Suppressor macrophage treated with lipopolysaccharide for 4 hours (primary cell): ENCODE data around the gene SYNJ2.

Source experiments
- DNase-seq: peaks from one replicate; pipeline ENCODE4 v3.0.0-alpha.2; 2020

The SYNJ2 gene

DNA sequence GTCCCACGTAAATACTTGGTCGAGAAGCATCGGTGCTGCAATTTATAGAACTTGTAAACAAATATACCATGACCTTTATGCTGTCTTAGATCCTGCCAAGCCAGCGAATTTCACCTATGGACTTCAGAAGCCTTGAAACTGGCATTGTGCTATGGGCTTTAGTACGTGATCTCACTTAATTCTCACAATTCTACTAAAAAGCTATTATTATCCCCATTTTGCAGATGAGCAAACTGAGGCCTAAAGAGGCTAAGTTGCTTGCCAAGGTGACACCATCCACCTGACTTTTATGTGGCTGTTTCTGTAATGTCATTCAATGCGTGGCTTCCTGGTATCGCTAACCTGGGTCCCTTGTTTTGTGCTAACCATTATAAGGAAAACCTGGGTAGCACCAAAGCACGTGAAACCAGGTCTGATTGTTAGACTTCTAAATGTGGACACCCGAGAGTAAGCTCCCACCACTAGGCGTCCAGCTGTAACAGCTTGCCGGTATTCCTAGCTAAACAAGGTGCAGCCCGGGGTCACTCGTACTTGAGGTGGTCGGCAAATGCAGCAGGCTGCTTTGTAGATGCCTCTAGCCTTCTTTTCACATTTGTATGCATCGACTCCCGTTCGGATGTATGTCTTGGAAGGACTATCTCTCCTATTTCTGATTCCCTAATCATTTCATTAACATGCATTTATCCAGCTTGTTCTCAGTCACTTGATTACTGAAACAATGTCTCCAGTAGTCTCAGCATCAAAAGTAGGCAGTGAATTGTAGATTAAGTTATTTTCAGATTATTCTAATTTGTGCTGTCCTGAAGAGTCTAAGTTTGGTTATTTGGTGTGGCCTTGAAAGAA lies 1.1 kb downstream of the SYNJ2 start:
- DNase-seq = no peak

DNA sequence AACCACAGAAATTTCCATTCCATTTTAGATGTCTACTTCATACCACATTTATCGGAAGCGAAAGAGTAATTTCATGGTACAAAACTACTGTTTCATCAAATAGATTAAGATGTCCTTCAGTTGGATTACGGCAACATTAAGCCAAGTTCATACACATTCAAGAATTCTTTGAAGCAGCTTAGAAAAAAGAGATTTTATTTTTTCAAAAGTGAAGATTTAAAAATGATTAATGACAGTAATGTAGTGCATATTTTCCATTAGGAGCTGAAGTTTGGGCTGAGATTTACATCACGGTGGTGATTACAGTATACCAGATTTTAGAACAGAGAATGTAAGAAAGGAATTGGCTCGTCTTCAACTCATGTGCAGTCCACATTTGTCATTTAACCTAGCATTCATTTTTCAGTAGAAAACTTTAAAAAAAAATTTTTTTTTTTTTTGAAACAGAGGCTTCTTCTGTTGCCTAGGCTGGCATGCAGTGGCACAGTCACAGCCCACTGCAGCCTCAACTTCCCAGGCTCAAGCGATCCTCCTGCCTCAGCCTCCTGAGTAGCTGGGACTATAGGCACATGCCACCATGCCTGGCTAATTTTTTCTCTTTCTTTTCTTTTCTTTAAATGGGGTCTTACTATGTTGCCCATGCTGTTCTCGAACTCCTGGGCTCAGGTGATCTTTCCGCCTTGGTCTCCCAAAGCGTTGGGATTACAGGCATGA lies 1.9 kb downstream of the SYNJ2 start:
- no peak for DNase-seq

DNA sequence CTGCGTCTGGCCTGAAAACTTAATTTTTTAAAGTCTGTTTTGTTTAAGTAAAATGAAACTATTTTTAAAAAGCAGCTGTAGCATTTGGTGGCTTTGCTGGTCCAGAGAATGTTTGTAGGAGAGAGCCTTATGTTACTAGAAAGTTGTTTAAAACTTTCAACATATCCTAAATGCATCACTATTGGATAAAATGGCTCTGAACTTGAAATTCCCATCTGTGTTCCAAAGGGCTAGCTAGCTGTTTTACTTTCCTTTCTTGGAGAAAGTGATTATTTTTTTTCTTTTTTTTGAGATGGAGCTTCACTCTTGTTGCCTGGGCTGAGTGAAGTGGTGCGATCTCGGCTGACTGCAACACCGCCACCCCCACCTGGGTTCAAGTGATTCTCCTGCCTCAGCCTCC lies 2.5 kb downstream of the SYNJ2 start:
- no peak for DNase-seq

DNA sequence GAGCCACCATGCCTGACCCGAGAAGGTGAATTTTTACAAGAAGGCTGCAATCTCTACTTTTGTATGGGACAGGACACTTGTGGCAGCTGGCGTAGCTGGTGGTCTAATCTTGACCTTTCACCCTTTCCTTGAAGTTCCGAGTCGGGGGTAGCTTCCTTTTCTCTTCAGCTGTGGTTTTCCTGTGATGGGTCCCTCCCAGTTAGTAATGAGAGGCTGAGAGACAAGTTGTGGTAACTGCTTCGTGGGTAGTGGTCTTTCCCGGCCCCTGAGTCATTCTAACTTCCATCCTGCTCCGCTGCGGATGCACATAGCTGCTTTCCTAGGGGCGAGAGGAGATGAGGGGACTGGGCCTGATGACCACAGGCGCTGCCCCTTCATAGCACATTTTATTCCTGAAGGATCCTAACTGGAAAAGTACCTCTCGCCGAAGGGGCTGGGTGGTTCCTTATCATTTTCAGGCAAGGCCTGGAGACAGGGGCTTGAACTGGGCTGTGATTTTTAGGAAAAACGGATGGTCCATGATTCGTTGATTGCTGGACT lies 3.1 kb downstream of the SYNJ2 start:
- no peak for DNase-seq

DNA sequence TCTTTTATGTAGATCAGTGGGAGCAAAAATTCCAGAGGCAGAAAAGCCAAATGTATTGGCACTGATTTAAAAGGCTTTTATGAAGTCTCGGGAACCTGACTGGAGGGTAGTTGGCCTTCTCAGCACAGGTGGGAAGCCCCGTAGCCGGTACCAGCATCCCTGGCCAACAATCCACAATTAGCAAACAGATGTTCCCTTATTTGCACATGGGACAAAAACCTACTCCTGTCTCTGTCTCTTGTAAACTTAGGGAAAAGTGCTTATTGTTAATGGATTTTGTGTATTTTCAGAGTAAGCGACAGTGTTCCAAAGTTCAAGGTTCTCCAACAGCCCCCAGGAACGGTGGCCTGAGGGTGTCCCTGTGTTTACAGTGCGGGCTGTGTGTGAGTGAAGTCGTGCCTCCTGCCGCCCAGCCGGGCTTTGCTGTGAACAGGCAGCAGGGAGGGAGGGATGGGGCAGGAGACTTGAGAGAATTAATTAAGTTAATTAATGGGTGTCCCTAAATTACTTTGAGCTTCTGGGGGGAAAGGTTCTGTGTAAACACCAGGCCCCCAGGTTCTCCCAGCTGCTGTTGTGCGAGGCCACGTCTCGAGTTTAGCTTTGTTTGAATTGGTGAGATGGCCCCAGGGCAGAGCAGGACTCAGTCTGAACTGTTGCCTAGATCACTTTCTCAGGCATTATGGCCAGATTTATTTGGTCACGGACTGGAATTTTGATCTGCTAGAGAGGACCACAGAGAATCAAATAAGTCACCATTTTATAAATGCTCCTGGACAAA lies 3.9 kb downstream of the SYNJ2 start:
- no peak for DNase-seq

DNA sequence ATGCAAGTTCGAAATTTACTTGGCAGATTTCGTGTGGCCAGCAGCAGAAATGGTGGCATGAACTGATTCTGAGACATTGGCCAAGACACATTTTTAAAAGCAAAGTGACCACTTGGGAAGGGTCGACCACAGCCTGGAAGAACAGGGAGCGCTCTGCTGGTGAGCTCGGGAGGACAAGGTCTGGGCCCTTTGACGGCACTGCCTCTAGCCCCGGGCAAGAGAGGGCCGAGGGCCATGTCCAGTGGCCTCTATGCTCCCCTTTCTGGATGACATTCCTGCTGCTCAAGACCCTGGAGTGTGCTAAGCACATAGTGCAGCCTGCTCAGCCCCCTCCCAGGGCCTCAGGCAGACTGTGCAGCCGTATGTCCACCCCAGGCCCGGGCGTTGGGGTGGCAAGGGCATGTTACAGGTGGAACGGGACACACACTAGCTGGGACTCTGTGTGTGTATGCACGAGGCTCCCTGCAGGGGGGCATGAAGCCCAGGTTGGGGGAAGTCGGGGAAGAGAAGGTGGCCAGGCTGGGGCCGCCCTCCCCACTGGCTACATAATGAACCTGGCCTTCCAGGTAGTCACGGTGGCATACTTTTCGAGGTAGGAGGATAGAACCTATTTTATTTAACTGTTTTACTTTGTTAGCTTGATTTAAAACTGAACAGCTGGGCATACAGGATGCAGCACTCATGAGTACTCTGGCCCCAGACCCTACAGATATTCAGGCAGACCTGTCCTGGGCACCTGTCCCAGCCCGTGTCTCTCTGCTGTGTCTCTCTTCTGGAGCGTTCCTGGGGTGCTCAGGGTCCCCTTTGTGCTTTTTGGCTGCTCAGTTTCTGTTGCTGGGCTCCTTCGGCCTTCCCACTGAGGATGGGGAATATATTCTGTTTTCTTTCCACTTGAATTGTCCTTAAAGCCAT lies 6.4 kb downstream of the SYNJ2 start:
- DNase-seq = no peak

DNA sequence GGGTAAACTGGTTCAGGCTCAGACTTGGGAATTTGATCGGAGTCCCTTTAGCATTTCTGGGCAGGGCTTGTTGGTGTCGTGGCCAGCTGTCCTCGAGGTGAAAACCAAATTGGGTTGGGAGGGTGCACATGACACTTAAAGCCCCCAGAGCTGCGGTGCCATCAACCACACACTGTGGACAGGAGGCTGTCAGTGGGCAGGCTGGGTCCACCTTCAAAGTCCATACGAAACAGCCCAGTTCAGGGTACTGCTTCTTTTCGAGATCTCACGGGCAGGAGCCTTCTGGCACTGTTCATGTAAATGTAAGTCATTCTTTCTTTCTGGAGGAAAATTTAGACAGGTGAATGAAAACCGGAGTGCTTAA lies 7.0 kb downstream of the SYNJ2 start:
- DNase-seq = no peak

DNA sequence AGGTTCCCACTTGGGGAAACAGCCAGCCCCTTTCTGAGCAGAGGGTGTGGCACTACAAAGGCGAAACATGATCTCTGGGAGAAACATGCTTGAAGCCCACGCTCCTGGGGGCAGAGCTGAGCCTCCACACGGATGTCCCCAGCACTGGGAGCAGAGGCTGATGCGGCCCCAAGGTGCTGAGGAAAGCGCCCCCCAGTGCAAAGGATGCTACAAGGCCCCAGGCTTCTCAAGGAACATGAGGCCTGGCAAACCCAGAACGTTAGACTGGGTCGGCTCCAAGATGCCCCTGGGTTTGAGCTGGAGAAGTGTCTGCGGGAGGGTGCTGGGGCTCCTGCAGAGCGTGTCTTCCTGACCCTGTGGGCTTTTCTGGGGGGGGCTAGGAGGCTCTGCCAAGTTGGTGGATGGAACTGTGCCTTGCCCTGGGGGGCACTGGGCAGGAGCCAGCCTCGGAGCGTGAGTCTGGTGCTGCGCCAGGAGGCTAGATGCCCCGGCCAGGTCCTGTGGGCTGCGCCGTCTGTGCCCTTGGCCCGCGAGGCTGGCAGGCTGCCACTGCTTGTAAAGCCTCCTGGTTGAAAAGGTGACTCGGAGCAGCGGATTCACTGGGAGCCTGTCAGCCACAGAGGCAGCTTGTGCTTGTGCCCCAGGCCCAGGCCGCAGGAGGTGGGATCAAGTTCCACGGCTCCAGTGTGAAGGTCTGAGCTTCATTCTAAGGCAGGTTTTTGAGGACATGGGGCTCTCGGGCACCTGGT lies 8.1 kb downstream of the SYNJ2 start:
- no peak for DNase-seq

DNA sequence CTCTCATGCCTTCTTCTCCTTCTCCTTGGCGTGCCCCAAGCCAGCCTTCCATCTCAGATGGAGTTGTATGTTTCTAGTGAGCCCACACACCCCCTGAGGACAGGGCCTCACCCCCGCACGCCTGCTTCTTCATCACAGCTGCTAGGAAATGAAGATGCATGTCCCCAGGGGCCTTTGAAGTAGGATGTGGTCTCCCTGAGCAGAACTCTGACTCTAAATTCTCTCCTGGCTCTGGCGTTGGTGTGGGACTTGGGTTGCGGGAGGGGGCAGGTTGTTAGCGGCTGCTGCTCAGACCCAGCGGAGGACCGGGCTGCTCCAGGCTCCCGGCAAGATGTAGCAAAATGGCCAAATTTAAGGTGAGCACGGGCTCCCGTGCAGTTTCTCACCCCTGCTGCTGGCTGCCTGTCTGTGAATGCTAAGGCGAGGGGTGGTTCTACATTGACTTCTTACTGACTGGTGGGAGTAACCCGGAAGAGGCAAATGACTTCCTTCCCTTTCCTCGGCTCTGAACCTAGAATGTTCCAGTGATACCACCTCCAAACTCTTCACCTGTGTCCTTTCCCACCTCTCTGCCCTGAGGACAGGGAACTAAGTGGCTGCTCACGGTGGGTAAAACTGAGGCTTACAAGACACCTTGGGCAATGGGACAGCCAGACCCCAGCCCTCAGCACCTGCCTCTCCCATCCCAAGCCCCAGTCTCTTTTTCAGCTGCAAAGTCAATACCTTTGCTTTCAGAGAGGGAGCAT lies 8.8 kb downstream of the SYNJ2 start:
- no peak for DNase-seq

DNA sequence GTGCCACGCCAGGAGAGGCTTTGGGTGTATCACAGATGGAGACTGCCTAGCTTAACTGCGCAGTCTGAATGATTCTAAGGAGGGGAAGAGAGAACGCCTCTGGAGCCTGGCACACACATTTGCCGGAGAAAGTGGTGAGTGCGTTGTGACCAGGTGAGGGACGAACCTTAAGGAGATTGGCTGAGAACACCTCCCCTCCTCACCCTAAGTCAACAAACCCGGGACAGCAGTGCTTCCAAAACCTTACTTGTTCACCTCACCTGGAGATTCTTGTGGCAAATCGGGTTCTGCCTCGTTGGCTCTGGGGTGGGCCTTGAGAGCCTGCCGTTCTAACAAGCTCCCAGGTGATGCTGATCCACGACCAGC lies 9.4 kb downstream of the SYNJ2 start:
- DNase-seq = no peak

DNA sequence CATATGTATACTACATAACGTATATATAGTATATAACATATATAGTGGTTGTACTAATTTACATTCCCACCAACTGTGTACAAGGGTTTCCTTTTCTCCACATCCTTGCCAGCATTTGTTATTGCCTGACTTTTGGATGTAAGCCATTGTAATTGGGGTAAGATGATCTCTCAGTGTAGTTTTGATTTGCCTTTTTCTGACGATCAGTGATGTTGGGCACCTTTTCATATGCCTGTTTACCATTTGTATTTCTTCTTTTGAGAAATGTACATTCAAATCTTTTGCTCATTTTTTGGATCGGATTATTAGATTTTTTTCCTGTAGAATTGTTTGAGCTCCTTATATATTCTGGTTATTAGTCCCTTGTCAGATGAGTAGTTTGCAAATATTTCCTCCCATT lies 11.4 kb downstream of the SYNJ2 start:
- DNase-seq = no peak

DNA sequence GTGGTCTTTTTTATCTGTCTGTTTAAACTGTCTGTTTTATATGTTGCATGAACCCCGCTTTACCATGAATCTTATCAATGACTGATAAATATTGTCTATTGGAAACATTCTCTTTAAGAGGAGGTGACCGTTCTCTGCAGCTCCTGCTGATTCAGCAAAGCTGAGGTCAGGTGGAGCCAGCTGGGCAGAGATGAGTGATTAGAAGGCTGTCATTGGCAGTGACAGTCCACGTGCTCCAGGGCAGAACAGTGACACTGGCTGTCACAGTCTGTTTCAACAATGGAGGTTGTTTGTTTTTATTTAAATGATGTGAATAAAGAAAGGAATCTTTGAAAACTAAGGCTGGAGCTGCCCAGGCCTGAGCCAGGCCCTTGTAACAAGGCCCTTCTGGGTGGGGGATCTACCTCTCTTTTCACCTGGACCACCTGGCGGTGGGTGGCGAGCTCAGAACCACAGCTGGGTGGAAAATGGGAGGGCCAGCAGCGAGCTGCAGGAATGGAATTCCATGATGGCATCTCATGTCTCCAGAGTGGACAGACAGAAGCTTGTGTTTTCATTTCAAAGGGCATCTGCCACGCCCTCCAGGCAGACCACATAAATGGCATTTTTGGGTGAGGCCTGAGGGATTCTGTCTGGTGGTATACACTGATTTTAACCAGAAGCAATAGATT lies 12.6 kb downstream of the SYNJ2 start:
- DNase-seq = no peak

DNA sequence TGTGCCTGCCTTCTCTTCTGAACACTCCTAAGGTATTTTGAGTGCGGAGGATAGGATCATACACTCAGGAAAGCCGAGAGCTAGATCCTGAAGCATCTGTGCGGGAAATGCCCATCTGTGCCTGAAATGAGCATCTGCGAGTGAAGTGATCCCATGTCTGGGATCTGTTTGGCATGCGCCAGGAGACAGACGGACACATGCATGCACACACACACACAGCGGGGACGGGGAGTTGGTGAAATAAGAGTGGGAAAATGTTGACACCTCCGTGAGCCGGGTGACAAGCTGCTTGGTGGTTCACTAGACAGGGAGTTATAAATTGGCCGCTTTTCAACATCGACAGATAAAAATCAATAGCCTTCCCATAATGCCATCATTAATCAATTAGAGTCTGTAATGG lies 13.8 kb downstream of the SYNJ2 start:
- DNase-seq = no peak

DNA sequence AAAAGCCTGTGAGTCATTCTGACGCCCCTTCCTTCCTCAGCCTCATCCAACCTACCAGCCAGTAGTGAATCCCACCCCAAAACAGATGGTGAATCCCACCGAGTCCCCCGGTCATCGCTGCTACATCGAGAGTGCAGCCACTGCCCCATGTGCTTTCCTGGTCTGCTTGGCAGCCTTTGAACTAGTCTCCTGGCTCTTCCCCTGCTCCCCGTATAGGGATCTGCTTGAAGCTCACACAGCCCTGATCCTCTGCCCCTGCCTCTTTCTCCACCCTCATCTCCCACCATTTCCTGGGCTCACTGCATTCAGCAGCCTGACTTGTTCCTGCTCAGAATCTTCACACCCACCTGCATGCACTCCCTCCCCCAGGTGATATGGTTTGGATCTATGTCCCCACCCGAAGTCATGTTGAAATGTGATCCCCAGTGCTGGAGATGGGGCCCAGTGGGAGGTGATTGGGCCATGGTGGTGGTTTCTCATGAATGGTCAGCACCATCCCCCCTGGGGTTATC lies 14.6 kb downstream of the SYNJ2 start:
- DNase-seq = no peak

DNA sequence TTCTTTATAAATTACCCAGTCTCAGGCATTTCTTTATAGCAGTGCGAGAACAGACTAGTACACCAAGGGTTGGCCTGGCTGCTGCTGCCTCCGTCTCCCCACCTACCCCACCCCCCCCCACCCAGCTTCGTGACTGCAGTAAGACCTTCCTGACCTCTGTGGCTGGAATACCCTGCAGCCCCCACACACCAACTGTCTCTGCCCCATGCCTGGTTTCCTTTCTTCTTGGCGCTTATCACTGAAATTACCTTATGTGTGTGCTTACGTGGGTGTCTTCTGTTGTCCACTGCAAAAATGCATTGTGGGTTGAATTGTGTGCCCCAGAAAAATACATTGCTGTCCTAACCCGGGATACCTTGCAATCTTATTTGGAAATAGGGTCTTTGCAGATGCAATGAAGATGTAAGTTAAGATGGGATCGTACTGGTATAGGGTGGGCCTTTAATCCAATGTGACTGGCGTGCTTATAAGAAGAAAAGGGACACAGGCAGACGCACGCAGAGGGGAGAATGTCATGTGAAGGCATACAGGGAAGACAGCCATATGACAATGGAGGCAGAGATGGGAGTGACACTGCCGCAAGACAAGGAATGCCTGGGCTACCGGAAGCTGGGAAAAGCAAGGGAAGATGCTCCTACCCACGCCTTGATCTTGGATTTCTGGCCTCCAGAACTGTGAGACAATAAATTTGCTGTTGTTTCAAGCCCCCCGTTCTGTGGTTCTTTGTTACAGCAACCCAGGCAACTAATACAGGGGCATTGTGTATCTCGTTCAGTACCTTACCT lies 15.4 kb downstream of the SYNJ2 start:
- no peak for DNase-seq

DNA sequence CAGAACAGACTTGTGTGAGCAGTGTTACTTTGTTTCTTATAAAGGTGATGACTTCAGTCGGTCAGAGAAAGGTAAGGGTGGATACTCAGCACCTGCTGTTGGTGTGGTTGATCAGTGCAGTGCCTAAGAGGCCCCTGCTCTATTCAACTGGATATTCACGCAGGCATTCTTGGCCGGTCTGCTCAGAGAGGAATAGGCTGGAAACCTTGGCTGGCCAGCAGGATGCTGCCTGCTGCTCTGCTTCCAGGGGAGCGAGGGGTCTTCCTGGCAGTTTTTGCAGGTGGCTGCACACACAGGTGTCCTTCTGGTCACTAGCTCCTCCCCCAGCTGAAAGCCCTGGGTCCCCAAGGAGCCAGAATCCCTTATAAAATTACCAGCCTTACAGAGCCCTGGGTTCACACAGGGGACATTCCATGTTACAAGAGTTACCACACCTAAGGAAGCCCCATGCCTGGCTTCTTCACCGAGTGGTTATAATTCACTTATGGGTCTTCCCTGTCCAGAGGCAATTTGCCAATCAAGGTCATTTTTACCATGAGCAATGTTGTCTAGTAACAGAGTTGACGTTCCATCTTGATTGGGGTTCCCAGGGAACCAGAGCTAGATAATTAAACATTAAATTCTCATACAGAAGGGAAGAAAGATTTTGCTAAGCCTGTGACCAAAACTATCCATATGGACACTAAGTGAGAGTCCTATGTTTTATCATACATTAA lies 16.4 kb downstream of the SYNJ2 start:
- no peak for DNase-seq

DNA sequence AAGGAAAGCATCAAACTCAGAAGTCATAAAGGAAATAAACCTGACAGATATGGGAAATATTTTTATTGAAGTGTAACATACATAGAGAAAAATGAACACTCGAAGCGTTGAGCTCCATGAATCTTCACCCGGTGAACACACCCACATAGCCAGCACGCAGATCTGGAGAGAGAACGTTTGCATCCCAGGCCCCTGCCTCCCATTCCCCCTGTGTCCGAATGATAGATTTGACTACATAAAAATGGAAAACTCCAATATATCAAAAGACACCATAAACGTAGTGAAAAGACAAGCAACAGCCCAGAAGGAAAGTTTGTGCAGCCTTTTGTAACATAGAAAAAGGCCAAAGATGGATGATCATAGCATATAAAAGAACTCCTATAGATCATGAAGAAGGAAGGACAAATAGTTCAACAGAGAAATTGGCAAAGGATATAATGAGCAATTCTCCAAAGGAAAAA lies 17.1 kb downstream of the SYNJ2 start:
- DNase-seq = no peak
